DMS53 (cell line): Measurements from ENCODE around the gene TP53TG3C.
"Not testable (repeated sequence)": the region's sequence is repeated elsewhere in the genome, so short reads cannot be mapped to it uniquely, and the experiment has no call there.

ENCODE experiments used
- DNase-seq: peaks from one replicate; lab custom pipeline; 2025; lab: John Stamatoyannopoulos, UW

TP53TG3C gene, protein sequence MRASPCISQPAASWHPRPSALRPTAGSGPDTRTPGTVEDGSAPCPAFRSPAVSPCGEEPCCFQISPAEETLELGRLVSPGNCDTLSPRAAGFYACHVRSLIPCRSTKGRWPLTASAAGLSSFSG

DNA sequence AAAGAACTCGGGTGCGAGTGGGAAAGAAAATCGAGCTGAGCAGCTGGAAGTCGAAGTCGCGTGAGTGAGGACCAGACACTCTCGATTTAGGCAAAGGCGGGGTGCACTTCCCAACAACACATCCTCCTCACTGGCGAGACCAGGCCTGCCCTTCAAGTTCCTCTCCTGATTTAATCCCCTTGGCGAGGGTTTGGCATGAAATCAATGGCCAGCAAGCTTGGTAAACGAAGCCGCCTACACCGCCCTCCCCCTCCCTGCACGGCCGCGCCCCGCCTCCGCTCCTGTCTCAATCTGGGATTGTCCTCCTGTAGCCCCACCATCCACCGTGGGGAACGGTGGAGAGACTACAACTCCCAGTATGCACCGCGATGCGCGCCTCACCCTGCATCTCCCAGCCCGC lies at the start of gene TP53TG3C:
TP53TG3C (plus strand) TSS at position 301 of the 400 bp plus-strand sequence; CDS start at position 369, 68 bp downstream.
- DNase-seq: not testable (repeated sequence)
